ENCODE results near the gene KANSL1. TPM values are rescaled to one million over a fixed set of nuclear protein-coding genes. Genes with fewer than 3 reads are reported as not detected.

The KANSL1 gene
- total RNA-seq, 1 donor from 2014 or later, result 121 TPM

- DNase-seq (ENCODE audit: low read depth, low spot score), result no peak
- TF ChIP-seq CTCF (conservative IDR thresholded peaks at IDR 0.05), result no peak
- H3K36me3 Mint-ChIP-seq (ENCODE audit: low read depth), result no peaks in the 10 kb centered on the region
- H3K4me3 Mint-ChIP-seq, result no peak overlapping the region
- H3K27me3 Mint-ChIP-seq (ENCODE audit: low read depth), result no peaks in the 10 kb centered on the region
- H3K9me3 Mint-ChIP-seq, result no peaks in the 10 kb centered on the region
- H3K4me1 Mint-ChIP-seq, result peaks cover 20% of the 10 kb centered on the region
- H3K27ac Mint-ChIP-seq (ENCODE audit: unreplicated experiment), result no peak overlapping the region
These were observed 179.6 kb downstream of the KANSL1 start for GRCh38 chr17:46013502-46014165.

GRCh38 chr17:46013127-46013501 is 180.1 kb downstream of the KANSL1 start:
- no peaks in the 10 kb centered on the region for H3K27me3 Mint-ChIP-seq (ENCODE audit: low read depth)
- H3K4me3 Mint-ChIP-seq, result no peak overlapping the region
- no peaks in the 10 kb centered on the region for H3K9me3 Mint-ChIP-seq
- no peak for TF ChIP-seq CTCF (conservative IDR thresholded peaks at IDR 0.05)
- H3K27ac Mint-ChIP-seq (ENCODE audit: unreplicated experiment), result no peak overlapping the region
- H3K4me1 Mint-ChIP-seq, result peaks cover 20% of the 10 kb centered on the region
- no peaks in the 10 kb centered on the region for H3K36me3 Mint-ChIP-seq (ENCODE audit: low read depth)
- DNase-seq (ENCODE audit: low read depth, low spot score), result no peak

- TF ChIP-seq CTCF (conservative IDR thresholded peaks at IDR 0.05), result no peak
- Mint-ChIP-seq H3K36me3 (ENCODE audit: low read depth) (no peaks in the 10 kb centered on the region), H3K27me3 (ENCODE audit: low read depth) (no peaks in the 10 kb centered on the region), H3K4me3 (no peak overlapping the region), H3K27ac (ENCODE audit: unreplicated experiment) (no peak overlapping the region), H3K9me3 (no peaks in the 10 kb centered on the region), H3K4me1 (peaks cover 20% of the 10 kb centered on the region)
- no peak for DNase-seq (ENCODE audit: low read depth, low spot score)
These were observed 180.6 kb downstream of the KANSL1 start for GRCh38 chr17:46012506-46013079.

- Mint-ChIP-seq H3K9me3 (no peaks in the 10 kb centered on the region), H3K36me3 (ENCODE audit: low read depth) (no peaks in the 10 kb centered on the region), H3K4me3 (no peak overlapping the region), H3K4me1 (peaks cover 20% of the 10 kb centered on the region), H3K27me3 (ENCODE audit: low read depth) (no peaks in the 10 kb centered on the region), H3K27ac (ENCODE audit: unreplicated experiment) (no peak overlapping the region)
- no peak for TF ChIP-seq CTCF (conservative IDR thresholded peaks at IDR 0.05)
- DNase-seq (ENCODE audit: low read depth, low spot score), result no peak
These were observed 181.3 kb downstream of the KANSL1 start for GRCh38 chr17:46011711-46012505.

- Mint-ChIP-seq H3K27me3 (ENCODE audit: low read depth) (no peaks in the 10 kb centered on the region), H3K9me3 (peaks cover 2% of the 10 kb centered on the region), H3K27ac (ENCODE audit: unreplicated experiment) (no peak overlapping the region), H3K4me1 (peaks cover 20% of the 10 kb centered on the region), H3K36me3 (ENCODE audit: low read depth) (no peaks in the 10 kb centered on the region), H3K4me3 (no peak overlapping the region)
- no peak for TF ChIP-seq CTCF (conservative IDR thresholded peaks at IDR 0.05)
- DNase-seq (ENCODE audit: low read depth, low spot score), result no peak
These were observed 182.5 kb downstream of the KANSL1 start for GRCh38 chr17:46010597-46011186.

Data from neural crest cell (in vitro differentiated cells).